GM23338 (cell line): ENCODE data around the gene IL16. TPM values are rescaled to one million over a fixed set of nuclear protein-coding genes. Genes with fewer than 3 reads are reported as not detected.

ENCODE experiments used
- ATAC-seq: fragments of 200-7000 bp; cut with Tn5 transposase; 3 replicates; pipeline ENCODE4 v1.9.1; 2020
- DNase-seq: peaks from one replicate; pipeline ENCODE4 v3.0.0-alpha.2; 2015; ENCODE audit warnings: low spot score
- H2AFZ ChIP-seq: fragments of 200-600 bp; sonication (generic); 2 replicates; pipeline ENCODE4 v1.8.0; 2016; ENCODE audit warnings: antibody characterized with exemption, mild to moderate bottlenecking, moderate library complexity
- H3F3A ChIP-seq: fragments of 200-600 bp; sonication (generic); replicated peaks from 2 replicates; pipeline ENCODE4 v1.8.0; 2017; ENCODE audit warnings: antibody characterized with exemption, mixed run types, low read depth
- H3K27ac ChIP-seq: fragments of 200-600 bp; sonication (generic); 2 replicates; pipeline ENCODE4 v1.6.1; 2016; ENCODE audit warnings: low read depth
- H3K27me3 ChIP-seq: fragments of 200-600 bp; sonication (generic); 2 replicates; pipeline ENCODE4 v1.8.0; 2016; ENCODE audit warnings: mild to moderate bottlenecking, mixed run types, moderate library complexity; ENCODE audit not compliant: insufficient read depth
- H3K36me3 ChIP-seq: fragments of 200-600 bp; sonication (generic); 2 replicates; pipeline ENCODE4 v1.8.0; 2016; ENCODE audit warnings: mild to moderate bottlenecking; ENCODE audit not compliant: insufficient read depth
- H3K4me1 ChIP-seq: fragments of 200-600 bp; sonication (generic); 2 replicates; pipeline ENCODE4 v1.8.0; 2016; ENCODE audit warnings: mild to moderate bottlenecking, moderate library complexity; ENCODE audit not compliant: insufficient read depth
- H3K4me2 ChIP-seq: fragments of 200-600 bp; sonication (generic); 2 replicates; pipeline ENCODE4 v1.7.1; 2017; ENCODE audit warnings: mixed run types
- H3K4me3 ChIP-seq: fragments of 200-600 bp; sonication (generic); 2 replicates; pipeline ENCODE4 v1.6.1; 2016; ENCODE audit warnings: mixed run types
- H3K79me2 ChIP-seq: fragments of 200-600 bp; sonication (generic); replicated peaks from 2 replicates; pipeline ENCODE4 v1.8.0; 2017; ENCODE audit warnings: mild to moderate bottlenecking; ENCODE audit not compliant: insufficient read depth
- H3K9me2 ChIP-seq: fragments of 200-600 bp; sonication (generic); 2 replicates; pipeline ENCODE4 v1.8.0; 2017; ENCODE audit not compliant: insufficient read depth
- H4K20me1 ChIP-seq: fragments of 200-600 bp; sonication (generic); replicated peaks from 2 replicates; pipeline ENCODE4 v1.8.0; 2017; ENCODE audit warnings: mild to moderate bottlenecking; ENCODE audit not compliant: insufficient read depth
- H3K27ac Mint-ChIP-seq: 2 replicates; pipeline ENCODE4 v1.8.0; 2020; ENCODE audit warnings: inconsistent platforms, mild to moderate bottlenecking, moderate library complexity, mixed read lengths
- H3K27me3 Mint-ChIP-seq: 3 replicates; pipeline ENCODE4 v1.8.0; 2022; ENCODE audit warnings: low read depth, mild to moderate bottlenecking, moderate library complexity, mixed read lengths, inconsistent platforms; ENCODE audit not compliant: insufficient read depth, poor library complexity
- H3K36me3 Mint-ChIP-seq: 3 replicates; pipeline ENCODE4 v1.8.0; 2021; ENCODE audit warnings: low read depth, mild to moderate bottlenecking, inconsistent platforms, moderate library complexity, mixed read lengths
- H3K4me1 Mint-ChIP-seq: 3 replicates; pipeline ENCODE4 v1.8.0; 2020; ENCODE audit warnings: mild to moderate bottlenecking, inconsistent platforms, mixed read lengths
- H3K4me3 Mint-ChIP-seq: 3 replicates; pipeline ENCODE4 v1.8.0; 2021; ENCODE audit warnings: moderate library complexity, mild to moderate bottlenecking, inconsistent platforms, mixed read lengths
- H3K9me3 Mint-ChIP-seq: 3 replicates; pipeline ENCODE4 v1.8.0; 2020; ENCODE audit warnings: moderate library complexity, mild to moderate bottlenecking, inconsistent platforms, mixed read lengths
- CREB1 ChIP-seq: fragments of 250-450 bp; sonication (Bioruptor Pico); IDR thresholded peaks from 2 replicates; pipeline ENCODE4 v1.5.0; 2020; ENCODE audit warnings: low read depth, mild to moderate bottlenecking, moderate library complexity
- CTCF ChIP-seq, 2 experiments: fragments of 200-600 bp in 1 of 2; sonication (generic) in 1 of 2; conservative IDR thresholded peaks; 2 replicates each; pipeline versions ENCODE4 v1.5.1 to v1.6.1; 2016 to 2017; ENCODE audit warnings: antibody characterized with exemption in 2 of 2, low read depth in 2 of 2, mild to moderate bottlenecking in 2 of 2, moderate library complexity in 1 of 2
- ETS1 ChIP-seq: IDR thresholded peaks from 2 replicates; pipeline ENCODE4 v1.6.1; 2016; ENCODE audit warnings: antibody characterized with exemption
- EZH2phosphoT487 ChIP-seq: fragments of 200-600 bp; sonication (generic); IDR thresholded peaks from one replicate; pipeline ENCODE4 v1.8.1; 2018; ENCODE audit warnings: antibody characterized with exemption; ENCODE audit not compliant: unreplicated experiment
- REST ChIP-seq: IDR thresholded peaks from one replicate; pipeline ENCODE4 v1.6.1; 2018; ENCODE audit warnings: antibody characterized with exemption; ENCODE audit not compliant: unreplicated experiment
- STAT1 ChIP-seq: IDR thresholded peaks from one replicate; pipeline ENCODE4 v1.6.1; 2016; ENCODE audit warnings: antibody characterized with exemption; ENCODE audit not compliant: unreplicated experiment
- ZNF114 ChIP-seq: fragments of 250-450 bp; sonication (Bioruptor Pico); IDR thresholded peaks from 2 replicates; pipeline ENCODE4 v1.5.0; 2020; ENCODE audit warnings: mild to moderate bottlenecking, moderate library complexity
- ZNF331 ChIP-seq: fragments of 250-450 bp; sonication (Bioruptor Pico); IDR thresholded peaks from 2 replicates; pipeline ENCODE4 v1.5.0; 2020; ENCODE audit warnings: low read depth, mild to moderate bottlenecking, moderate library complexity
- ZNF462 ChIP-seq: fragments of 250-450 bp; sonication (Bioruptor Pico); IDR thresholded peaks from 2 replicates; pipeline ENCODE4 v1.5.0; 2020; ENCODE audit warnings: mild to moderate bottlenecking, moderate library complexity
- polyA plus RNA-seq: library from polyadenylated mRNA; unstranded; fragments of >200 nt; fragmentation: Nextera tagmentation; extraction: Ambion mirVana; gene quantifications from 2 replicates; pipeline ENCODE4 v1.2.1, GENCODE V29; 2016
- total RNA-seq: library from RNA; depleted of rRNA; stranded (reverse); fragments of >200 nt; shearing (Covaris generic); gene quantifications from 2 replicates; pipeline ENCODE4 v1.2.3, GENCODE V29; 2014

IL16 gene
- total and polyA plus RNA-seq, 2 experiments from 2014 or later: 0.29 TPM; not detected in 1

GRCh38 chr15:81295486-81296121, 98.9 kb downstream of the IL16 start (continued):
- TF ChIP-seq ETS1: no peak
- TF ChIP-seq CREB1 (CRISPR knock-in tag): no peak
- TF ChIP-seq CTCF (conservative IDR thresholded peaks at IDR 0.05; ENCODE audit: low read depth in 2 of 2): no peak
- TF ChIP-seq STAT1: no peak
- no peak for TF ChIP-seq REST

GRCh38 chr15:81296186-81296585, 99.5 kb downstream of the IL16 start:
- H3K27me3 Mint-ChIP-seq: peaks cover 7% of the 10 kb centered on the region
- Histone ChIP-seq H3K79me2 (no peaks in the 10 kb centered on the region), H3K36me3 (no peaks in the 10 kb centered on the region), H3K4me1 (no peaks in the 10 kb centered on the region), H4K20me1 (no peaks in the 10 kb centered on the region), H3F3A (no peaks in the 10 kb centered on the region), H3K4me3 (no peak overlapping the region), H3K4me2 (no peak overlapping the region), H3K27ac (no peak overlapping the region), H3K27me3 (no peaks in the 10 kb centered on the region), H2AFZ (no peak overlapping the region), H3K9me2 (no peaks in the 10 kb centered on the region)
- H3K27ac Mint-ChIP-seq: no peak overlapping the region
- DNase-seq (no peak), ATAC-seq (no peak)
- peaks cover 24% of the 10 kb centered on the region for H3K4me1 Mint-ChIP-seq
- no peaks in the 10 kb centered on the region for H3K36me3 Mint-ChIP-seq
- no peak overlapping the region for H3K4me3 Mint-ChIP-seq
- no peaks in the 10 kb centered on the region for H3K9me3 Mint-ChIP-seq
- TF ChIP-seq CTCF (conservative IDR thresholded peaks at IDR 0.05; ENCODE audit: low read depth in 2 of 2) (no peak), ZNF462 (CRISPR knock-in tag) (no peak), EZH2phosphoT487 (no peak), ZNF114 (CRISPR knock-in tag) (no peak), ZNF331 (CRISPR knock-in tag) (no peak), STAT1 (no peak)
